ENCODE data around the gene ISL2. TPM values are rescaled to one million over a fixed set of nuclear protein-coding genes. Genes with fewer than 3 reads are reported as not detected.

The ISL2 gene
- total RNA-seq, 4 donors from 2014 or later = 1.8 to 5.1 (median 4.2) TPM

DNA sequence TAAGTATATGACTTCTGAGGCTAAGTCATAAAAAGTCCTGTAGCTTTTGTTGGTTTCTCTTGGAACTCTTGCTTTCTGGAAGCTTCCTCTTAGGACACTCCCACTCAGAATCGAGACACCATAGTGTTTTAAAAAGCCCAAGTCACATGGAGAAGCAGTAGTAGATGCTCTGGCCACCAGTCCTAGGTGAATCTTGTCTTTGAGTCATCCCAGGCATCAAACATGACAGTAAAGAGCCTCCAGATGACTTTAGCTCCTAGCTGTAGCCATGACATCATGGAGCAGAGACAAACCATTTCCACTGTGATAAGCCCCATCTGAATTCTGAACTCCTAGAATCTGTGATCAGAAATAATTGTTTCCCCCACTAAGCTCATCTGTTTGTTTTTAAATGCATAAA, 42.1 kb downstream of the ISL2 start:
- H3K4me1 ChIP-seq = no peaks in the 10 kb centered on the region
- no peaks in the 10 kb centered on the region for H3K27me3 ChIP-seq
- no peak overlapping the region for H3K4me3 ChIP-seq
- WGBS = 85% methylated on average over 1 of the region's 1 CpG
- no peaks in the 10 kb centered on the region for H3K9me3 ChIP-seq
- H3K36me3 ChIP-seq = peaks cover 0 to 27% (median 13%) of the 10 kb centered on the region in 4 donors
- no peak overlapping the region for H3K27ac ChIP-seq (replicated peaks in 1 of 4)
- DNase-seq (ENCODE audit: extremely low spot score) = no peak
- TF ChIP-seq POLR2A (IDR thresholded peaks at IDR 0.05; ENCODE audit: low read depth) = no peak
- TF ChIP-seq EP300 (IDR thresholded peaks at IDR 0.05) = no peak
- TF ChIP-seq, protein P1, sequence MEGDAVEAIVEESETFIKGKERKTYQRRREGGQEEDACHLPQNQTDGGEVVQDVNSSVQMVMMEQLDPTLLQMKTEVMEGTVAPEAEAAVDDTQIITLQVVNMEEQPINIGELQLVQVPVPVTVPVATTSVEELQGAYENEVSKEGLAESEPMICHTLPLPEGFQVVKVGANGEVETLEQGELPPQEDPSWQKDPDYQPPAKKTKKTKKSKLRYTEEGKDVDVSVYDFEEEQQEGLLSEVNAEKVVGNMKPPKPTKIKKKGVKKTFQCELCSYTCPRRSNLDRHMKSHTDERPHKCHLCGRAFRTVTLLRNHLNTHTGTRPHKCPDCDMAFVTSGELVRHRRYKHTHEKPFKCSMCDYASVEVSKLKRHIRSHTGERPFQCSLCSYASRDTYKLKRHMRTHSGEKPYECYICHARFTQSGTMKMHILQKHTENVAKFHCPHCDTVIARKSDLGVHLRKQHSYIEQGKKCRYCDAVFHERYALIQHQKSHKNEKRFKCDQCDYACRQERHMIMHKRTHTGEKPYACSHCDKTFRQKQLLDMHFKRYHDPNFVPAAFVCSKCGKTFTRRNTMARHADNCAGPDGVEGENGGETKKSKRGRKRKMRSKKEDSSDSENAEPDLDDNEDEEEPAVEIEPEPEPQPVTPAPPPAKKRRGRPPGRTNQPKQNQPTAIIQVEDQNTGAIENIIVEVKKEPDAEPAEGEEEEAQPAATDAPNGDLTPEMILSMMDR (IDR thresholded peaks at IDR 0.05) = no peak
- no peak for TF ChIP-seq POLR2AphosphoS5 (IDR thresholded peaks at IDR 0.05)
- intact Hi-C loops (cut with DNase I) = no loop called here

DNA sequence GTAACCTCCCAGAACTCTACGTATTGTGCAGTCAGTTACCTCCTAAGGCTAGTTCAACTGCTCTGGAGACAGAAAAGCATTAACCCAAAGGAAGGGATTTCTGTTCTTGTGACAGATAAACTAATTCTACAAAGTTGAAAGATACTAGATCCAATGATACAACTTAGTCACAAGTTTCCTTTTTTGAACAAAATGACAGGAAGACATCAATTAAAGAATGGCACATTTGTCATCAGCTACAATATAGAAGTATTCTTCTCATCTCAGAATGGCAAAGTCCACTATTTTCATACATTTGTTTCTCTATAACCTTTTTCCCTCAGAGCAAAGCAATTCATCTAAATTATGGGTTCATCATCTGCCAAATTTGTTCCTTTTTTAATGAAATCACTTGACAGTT, 43.7 kb downstream of the ISL2 start:
- no peaks in the 10 kb centered on the region for H3K4me1 ChIP-seq
- peaks cover 0 to 17% (median 9%) of the 10 kb centered on the region in 4 donors for H3K36me3 ChIP-seq
- 71% methylated on average over 1 of the region's 1 CpG for WGBS
- intact Hi-C loops (cut with DNase I) = no loop called here
- TF ChIP-seq POLR2A (IDR thresholded peaks at IDR 0.05; ENCODE audit: low read depth) = no peak
- TF ChIP-seq EP300 (IDR thresholded peaks at IDR 0.05) = no peak
- no peak for TF ChIP-seq POLR2AphosphoS5 (IDR thresholded peaks at IDR 0.05)
- TF ChIP-seq, protein P1 (IDR thresholded peaks at IDR 0.05) = no peak
- no peak overlapping the region for H3K27ac ChIP-seq (replicated peaks in 1 of 4)
- H3K4me3 ChIP-seq = no peak overlapping the region
- no peak for DNase-seq (ENCODE audit: extremely low spot score)
- no peaks in the 10 kb centered on the region for H3K9me3 ChIP-seq
- no peaks in the 10 kb centered on the region for H3K27me3 ChIP-seq

DNA sequence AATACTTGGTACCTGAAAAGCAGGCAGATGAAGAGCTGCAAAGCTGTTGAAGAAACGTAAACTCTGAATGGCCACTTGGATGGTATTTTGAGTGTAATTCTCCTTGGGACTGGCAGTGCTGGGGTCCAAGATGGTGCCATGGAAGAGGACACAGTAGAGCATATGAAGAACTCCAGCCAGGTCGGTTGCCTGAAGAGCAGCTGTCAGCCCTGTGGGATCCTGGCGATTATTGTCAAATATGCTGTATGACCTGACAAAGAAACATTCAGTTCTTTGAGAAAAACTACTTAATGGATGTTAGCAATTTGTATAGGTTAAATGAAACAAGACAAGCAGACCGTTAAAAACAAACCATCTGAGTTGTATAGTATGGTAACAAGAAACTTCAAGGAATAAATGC, 44.8 kb downstream of the ISL2 start:
- Histone ChIP-seq H3K9me3 (no peaks in the 10 kb centered on the region), H3K36me3 (peaks cover 0 to 12% (median 4%) of the 10 kb centered on the region in 4 donors), H3K4me1 (no peaks in the 10 kb centered on the region), H3K27ac (replicated peaks in 1 of 4) (no peak overlapping the region), H3K4me3 (no peak overlapping the region), H3K27me3 (no peaks in the 10 kb centered on the region)
- DNase-seq (ENCODE audit: extremely low spot score) = no peak
- TF ChIP-seq POLR2A (IDR thresholded peaks at IDR 0.05; ENCODE audit: low read depth) (no peak), EP300 (IDR thresholded peaks at IDR 0.05) (no peak), POLR2AphosphoS5 (IDR thresholded peaks at IDR 0.05) (no peak)
- TF ChIP-seq, protein P1 (IDR thresholded peaks at IDR 0.05) = no peak
- intact Hi-C loops (cut with DNase I) = no loop called here
- 92% methylated on average over 4 of the region's 4 CpGs for WGBS

DNA sequence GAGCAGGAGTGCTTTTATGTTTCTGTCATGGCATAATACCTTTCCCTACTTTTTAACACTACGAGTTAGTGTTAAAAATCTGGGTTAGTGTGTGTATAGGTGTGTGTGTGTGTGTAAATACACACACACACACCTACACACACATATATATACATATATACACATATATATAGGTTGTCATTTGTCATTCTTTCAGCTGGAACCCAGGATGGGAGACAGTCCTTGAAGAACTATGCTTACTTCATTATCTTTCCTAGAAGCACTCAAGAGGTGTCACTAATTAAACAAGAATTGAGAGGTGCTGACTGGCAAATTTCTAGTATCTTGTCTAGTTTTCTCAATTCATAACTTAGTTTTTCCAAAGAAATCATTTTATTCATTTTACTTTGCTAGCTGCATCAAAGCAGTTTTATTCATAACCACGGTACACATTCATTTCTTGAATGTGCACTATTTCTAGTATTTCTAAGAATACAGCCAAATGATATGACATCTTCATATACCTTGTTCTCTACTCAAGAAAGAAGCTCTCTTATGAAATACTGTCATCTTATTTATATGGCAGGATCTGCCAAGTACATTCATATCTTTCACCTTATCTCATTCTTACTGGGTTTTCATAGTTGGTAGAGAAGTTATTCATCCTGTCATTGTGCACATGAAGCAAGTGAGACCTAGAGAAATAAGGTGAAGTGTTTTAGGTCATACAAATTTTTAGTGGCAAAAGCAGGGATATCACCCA, 46.6 kb downstream of the ISL2 start:
- no peak overlapping the region for H3K27ac ChIP-seq (replicated peaks in 1 of 4)
- whole genome bisulfite sequencing = 100% methylated on average over 2 of the region's 2 CpGs
- TF ChIP-seq POLR2AphosphoS5 (IDR thresholded peaks at IDR 0.05) = no peak
- no peak for TF ChIP-seq POLR2A (IDR thresholded peaks at IDR 0.05; ENCODE audit: low read depth)
- TF ChIP-seq EP300 (IDR thresholded peaks at IDR 0.05) = no peak
- TF ChIP-seq, protein P1 (IDR thresholded peaks at IDR 0.05) = no peak
- H3K4me1 ChIP-seq = no peaks in the 10 kb centered on the region
- no peaks in the 10 kb centered on the region for H3K9me3 ChIP-seq
- H3K4me3 ChIP-seq = no peak overlapping the region
- H3K36me3 ChIP-seq = peaks cover 0 to 12% (median 4%) of the 10 kb centered on the region in 4 donors
- no peak for DNase-seq (ENCODE audit: extremely low spot score)
- H3K27me3 ChIP-seq = no peaks in the 10 kb centered on the region
- intact Hi-C loops (cut with DNase I) = no loop called here
